Stimulated activated naive B cell treated with anti-CD40 and anti-IgM and Interleukin-4, amounts not matched to agents 10 μg/mL and 1 μg/mL and 100 μg/mL, for 72 hours (primary cell): ENCODE results near the gene OPA3.
A peak's percentile ranks its signal among the peaks of the same experiment; 100 is the strongest.
"Not testable (repeated sequence)": the region's sequence is repeated elsewhere in the genome, so short reads cannot be mapped to it uniquely, and the experiment has no call there.

Experiments used
- ATAC-seq, 2 donors: fragments of 150-1000 bp; cut with Tn5 transposase; replicated peaks; 2 replicates each; pipeline ENCODE4 v1.10.0; 2021; ENCODE audit warnings: moderate library complexity in 1 of 2
- DNase-seq: peaks from one replicate; pipeline ENCODE4 v3.0.0; 2021
- H3K27ac Mint-ChIP-seq: one replicate; pipeline ENCODE4 v1.8.0; 2022; ENCODE audit warnings: mild to moderate bottlenecking, mixed read lengths
- H3K27me3 Mint-ChIP-seq, 2 donors: one replicate each; pipeline ENCODE4 v1.8.0; 2022; ENCODE audit warnings: mixed read lengths in 2 of 2
- H3K36me3 Mint-ChIP-seq, 2 donors: one replicate each; pipeline ENCODE4 v1.8.0; 2022; ENCODE audit warnings: mixed read lengths in 2 of 2, mild to moderate bottlenecking in 1 of 2
- H3K4me1 Mint-ChIP-seq, 2 donors: one replicate each; pipeline ENCODE4 v1.8.0; 2022; ENCODE audit warnings: mixed read lengths in 2 of 2, mild to moderate bottlenecking in 1 of 2
- H3K4me3 Mint-ChIP-seq, 2 donors: one replicate each; pipeline ENCODE4 v1.8.0; 2022; ENCODE audit warnings: mild to moderate bottlenecking in 2 of 2, mixed read lengths in 2 of 2, moderate library complexity in 1 of 2
- H3K9me3 Mint-ChIP-seq, 2 donors: one replicate each; pipeline ENCODE4 v1.8.0; 2022; ENCODE audit warnings: mixed read lengths in 2 of 2, mild to moderate bottlenecking in 1 of 2

Gene OPA3

DNA sequence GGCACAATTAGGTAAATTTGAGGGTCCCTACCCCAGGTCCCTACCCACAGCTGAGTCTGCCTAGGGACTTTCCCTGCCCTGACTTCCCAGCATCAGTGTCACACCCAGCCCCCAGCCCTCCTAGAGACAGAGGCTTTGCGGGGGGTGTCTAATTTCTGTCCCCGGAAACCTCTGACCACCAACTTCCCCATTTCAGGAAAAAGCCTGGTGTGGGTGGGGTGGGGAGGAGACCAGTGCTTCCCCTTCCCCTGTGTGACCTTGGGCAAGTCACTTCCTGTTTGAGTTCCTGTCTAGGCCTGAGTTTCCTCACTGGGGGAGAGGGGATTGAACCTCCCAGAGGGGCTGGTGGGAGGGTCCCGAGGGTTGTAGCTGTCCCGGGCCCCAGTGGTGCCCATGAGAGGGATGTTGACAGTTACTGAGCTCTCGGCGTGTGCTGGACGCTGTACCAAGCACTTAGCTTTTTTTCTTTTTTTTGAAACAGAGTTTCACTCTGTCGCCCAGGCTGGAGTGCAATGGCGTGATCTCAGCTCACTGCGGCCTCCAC is 69.4 kb downstream of the OPA3 start:
- Mint-ChIP-seq H3K27me3 (no peaks in the 10 kb centered on the region), H3K4me1 (peaks cover 53 to 72% of the 10 kb centered on the region in 2 donors), H3K36me3 (peaks cover 47 to 67% of the 10 kb centered on the region in 2 donors), H3K9me3 (no peaks in the 10 kb centered on the region), H3K4me3 (peak overlapping the region; percentile 71 to 74), H3K27ac (peak overlapping the region; percentile 98)
- peak; percentile 78 for DNase-seq
- peak; percentile 80 to 85 for ATAC-seq

DNA sequence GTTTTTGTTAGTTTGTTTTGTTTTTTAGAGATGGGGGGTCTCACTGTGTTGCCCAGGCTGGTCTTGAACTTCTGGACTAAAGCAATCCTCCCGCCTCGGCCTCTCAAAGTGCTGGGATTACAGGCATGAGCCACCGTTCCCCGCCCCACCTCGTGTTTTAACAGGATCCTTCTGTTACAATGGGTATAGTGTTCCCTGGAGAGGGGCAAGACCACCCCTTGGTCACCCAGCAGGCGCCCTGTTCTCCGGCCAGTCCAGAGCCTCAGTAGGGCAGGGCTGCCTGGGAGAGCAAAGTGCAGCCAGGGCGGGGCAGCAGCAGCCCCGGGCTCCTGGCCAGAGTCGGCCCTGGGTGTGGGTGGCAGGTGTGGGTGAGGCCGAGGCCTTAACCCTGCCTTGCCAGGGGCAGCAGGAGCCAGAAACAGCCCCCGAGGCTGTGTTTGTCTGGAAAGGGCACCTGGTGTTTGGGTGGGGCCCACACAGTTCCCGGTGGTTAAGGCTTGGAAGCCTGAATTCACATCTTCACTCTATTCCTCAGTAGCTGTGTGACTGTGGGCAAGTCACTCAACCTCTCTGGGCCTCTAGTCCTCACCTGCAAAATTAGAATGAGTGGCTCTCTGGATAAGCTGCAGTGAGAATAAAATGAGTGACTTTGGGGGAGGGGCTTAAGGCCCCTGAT is 70.1 kb downstream of the OPA3 start:
- DNase-seq (no peak), ATAC-seq (peak; percentile 4 to 10)
- Mint-ChIP-seq H3K27me3 (no peaks in the 10 kb centered on the region), H3K36me3 (peaks cover 47 to 69% of the 10 kb centered on the region in 2 donors), H3K4me1 (peaks cover 57 to 78% of the 10 kb centered on the region in 2 donors), H3K4me3 (peak overlapping the region; percentile 71 to 74), H3K9me3 (no peaks in the 10 kb centered on the region), H3K27ac (peak overlapping the region; percentile 98)

DNA sequence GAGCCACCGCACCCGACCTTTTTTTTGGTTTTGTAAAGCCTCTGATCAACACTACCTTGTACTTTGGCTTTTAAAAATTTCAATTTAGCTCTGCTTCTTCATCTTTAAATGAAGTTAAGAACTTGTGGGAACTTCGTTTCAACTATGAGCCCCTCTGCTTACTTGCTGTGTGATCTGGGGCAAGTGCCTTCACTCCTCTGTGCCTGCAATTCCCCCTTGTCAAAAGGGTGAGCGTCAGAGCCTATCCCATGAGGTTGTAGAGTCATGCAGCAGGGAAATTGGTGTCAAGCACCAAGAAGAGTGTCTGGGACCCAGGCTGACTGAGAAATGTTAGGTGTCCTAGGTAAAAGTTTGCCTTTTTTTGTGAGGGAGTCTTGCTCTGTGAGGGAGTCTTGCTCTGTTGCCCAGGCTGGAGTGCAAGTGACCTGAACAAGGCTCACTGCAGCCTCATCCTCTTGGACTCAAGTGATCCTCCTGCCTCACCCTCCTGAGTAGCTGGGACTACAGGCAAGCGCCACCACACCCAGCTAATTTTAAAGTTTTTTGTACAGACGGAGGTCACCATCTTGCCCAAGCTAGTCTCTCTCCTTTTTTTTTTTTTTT is 71.6 kb downstream of the OPA3 start:
- Mint-ChIP-seq H3K4me3 (peak overlapping the region in 1 of 2 donors; percentile 39), H3K4me1 (peaks cover 60 to 80% of the 10 kb centered on the region in 2 donors), H3K9me3 (no peaks in the 10 kb centered on the region), H3K27me3 (no peaks in the 10 kb centered on the region), H3K36me3 (peaks cover 48 to 70% of the 10 kb centered on the region in 2 donors), H3K27ac (peak overlapping the region; percentile 98)
- no peak for ATAC-seq
- no peak for DNase-seq

DNA sequence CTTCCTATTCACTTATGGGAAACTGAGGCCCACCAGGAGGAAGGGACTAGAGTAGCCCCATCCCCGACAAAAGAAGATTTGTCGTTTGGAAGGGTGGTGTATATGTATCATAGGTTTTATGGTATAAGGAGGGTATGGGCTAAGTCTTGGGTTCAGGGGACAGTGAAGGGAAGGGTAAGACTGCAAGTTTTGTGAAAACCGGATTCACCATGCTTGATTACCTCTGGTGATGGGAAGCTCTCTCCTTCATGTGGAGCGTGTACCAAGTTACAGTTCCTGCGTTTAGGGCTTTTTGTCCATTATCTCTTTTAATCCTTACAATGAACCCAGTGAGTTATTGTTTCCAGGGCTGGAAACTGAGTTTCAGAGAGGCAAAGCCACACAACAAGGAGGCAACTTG is 73.5 kb downstream of the OPA3 start:
- H3K4me1 Mint-ChIP-seq: peaks cover 49 to 70% of the 10 kb centered on the region in 2 donors
- no peak for ATAC-seq
- peak overlapping the region; percentile 20 for H3K27ac Mint-ChIP-seq
- H3K4me3 Mint-ChIP-seq: peak overlapping the region; percentile 25 to 83
- no peak for DNase-seq
- H3K27me3 Mint-ChIP-seq: no peaks in the 10 kb centered on the region
- no peaks in the 10 kb centered on the region for H3K9me3 Mint-ChIP-seq
- peaks cover 34 to 57% of the 10 kb centered on the region in 2 donors for H3K36me3 Mint-ChIP-seq

DNA sequence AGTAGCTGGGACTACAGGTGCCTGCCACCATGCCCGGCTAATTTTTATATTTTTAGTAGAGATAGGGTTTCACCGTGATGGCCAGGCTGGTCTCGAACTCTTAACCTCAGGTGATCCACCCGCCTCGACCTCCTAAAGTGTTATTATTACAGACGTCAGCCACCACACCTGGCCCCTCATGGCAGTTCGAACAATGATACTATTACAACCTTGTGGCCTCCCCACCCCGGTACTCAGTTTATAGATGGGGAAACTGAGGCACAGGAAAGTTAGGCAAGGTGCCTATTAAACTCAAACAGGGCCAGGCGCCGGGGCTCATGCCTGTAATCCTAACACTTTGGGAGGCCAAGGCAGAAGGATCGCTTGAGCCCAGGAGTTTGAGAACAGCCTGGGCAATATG is 74.2 kb downstream of the OPA3 start:
- H3K9me3 Mint-ChIP-seq, DNase-seq, ATAC-seq, H3K27me3 Mint-ChIP-seq: not testable (repeated sequence)
- H3K36me3 Mint-ChIP-seq: peaks cover 28 to 50% of the 10 kb centered on the region in 2 donors
- peak overlapping the region; percentile 83 to 97 for H3K4me3 Mint-ChIP-seq
- H3K27ac Mint-ChIP-seq: peak overlapping the region; percentile 56
- H3K4me1 Mint-ChIP-seq: peaks cover 44 to 70% of the 10 kb centered on the region in 2 donors

DNA sequence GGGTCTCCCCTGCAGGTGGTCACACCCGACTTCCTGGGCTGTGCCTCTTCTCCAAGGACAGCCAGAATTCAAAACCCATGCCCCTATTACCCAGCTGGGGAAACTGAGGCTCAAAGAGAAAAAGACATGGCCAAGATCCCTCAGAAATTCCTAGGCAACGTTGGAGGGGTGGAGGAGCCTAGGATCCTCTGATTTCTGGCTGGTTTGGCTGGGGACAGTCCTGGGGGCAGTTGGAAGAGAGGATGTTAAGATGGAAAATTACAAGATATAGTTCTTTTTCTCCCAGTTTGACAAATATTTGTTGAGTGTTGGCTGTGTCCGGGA is 74.9 kb downstream of the OPA3 start:
- DNase-seq: no peak
- Mint-ChIP-seq H3K36me3 (peaks cover 26 to 44% of the 10 kb centered on the region in 2 donors), H3K9me3 (no peaks in the 10 kb centered on the region), H3K4me1 (peaks cover 41 to 69% of the 10 kb centered on the region in 2 donors), H3K4me3 (peak overlapping the region; percentile 83 to 97), H3K27ac (peak overlapping the region; percentile 95), H3K27me3 (no peaks in the 10 kb centered on the region)
- no peak for ATAC-seq

DNA sequence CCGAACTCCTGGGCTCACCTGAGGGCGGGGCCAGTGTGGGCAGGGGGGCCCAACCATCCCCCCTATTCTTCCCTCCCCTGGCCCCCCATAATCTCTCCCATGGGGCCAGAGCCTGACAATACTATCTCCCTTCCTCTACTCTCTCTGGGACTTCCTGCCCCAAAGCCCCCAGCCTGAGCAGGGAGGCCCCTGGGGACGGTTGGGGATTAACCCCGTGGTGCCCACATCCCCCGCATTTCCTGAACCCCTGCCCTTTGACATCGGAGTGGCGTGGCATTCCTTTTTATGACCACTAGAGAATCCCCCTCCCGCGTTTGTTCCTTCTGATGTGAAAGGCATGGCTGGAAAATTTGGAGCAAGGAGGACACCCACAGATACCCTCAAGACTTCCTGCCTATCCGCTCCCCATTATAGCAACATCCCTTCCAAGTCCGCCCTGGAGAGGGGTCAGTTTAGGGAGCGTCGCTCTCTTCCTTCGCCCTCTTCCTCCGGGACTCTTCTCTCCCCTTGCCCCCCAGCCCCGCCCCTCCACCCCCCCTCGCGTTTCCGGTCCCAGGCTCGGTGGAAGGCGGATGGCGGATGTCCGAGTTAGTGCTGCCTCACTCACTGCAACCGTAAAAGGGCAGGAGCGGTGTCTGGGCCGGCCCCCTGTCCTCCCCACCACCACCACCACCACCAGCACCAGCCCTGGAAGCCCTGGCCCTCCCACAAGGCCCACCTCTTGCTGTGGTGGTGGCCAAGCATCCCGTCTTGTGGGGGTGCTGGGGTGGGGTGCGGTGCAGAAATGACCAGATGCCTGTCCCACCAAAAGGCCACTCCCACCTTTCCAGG is 75.5 kb downstream of the OPA3 start:
- ATAC-seq (peak; percentile 39 to 49), DNase-seq (peak; percentile 84)

DNA sequence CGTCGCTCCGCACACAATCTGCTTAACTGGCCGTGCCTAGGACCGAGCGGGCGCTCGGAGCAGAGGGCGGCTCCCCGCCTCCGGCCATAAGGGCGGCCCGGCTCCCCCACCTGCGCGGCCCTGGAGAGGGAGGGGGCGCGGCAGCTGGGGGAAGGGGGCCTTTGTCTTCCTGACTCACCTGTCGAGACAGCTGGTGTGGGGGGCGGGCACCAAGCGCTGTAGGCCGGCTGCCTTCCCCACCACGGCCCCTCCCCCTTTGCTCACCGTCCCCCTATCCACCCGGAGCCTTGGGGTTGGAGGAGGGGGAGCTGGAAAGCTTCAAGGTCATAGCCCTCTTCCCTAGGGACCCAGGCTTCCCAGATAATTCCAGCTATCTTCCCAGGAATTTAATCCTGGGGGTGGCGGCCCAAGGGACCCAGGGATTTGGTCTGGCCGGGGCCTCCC is 76.2 kb downstream of the OPA3 start:
- Mint-ChIP-seq H3K4me1 (peaks cover 36 to 57% of the 10 kb centered on the region in 2 donors), H3K36me3 (peaks cover 21 to 36% of the 10 kb centered on the region in 2 donors), H3K4me3 (peak overlapping the region; percentile 83 to 97), H3K27ac (peak overlapping the region; percentile 95), H3K27me3 (no peaks in the 10 kb centered on the region), H3K9me3 (no peaks in the 10 kb centered on the region)
- ATAC-seq (peak; percentile 12 to 18), DNase-seq (peak; percentile 58)

More for the DNA sequence above, 75.5 kb downstream of the OPA3 start:
- Mint-ChIP-seq H3K27me3 (no peaks in the 10 kb centered on the region), H3K36me3 (peaks cover 25 to 41% of the 10 kb centered on the region in 2 donors), H3K27ac (peak overlapping the region; percentile 95), H3K4me1 (peaks cover 39 to 64% of the 10 kb centered on the region in 2 donors), H3K4me3 (peak overlapping the region; percentile 83 to 97), H3K9me3 (no peaks in the 10 kb centered on the region)

DNA sequence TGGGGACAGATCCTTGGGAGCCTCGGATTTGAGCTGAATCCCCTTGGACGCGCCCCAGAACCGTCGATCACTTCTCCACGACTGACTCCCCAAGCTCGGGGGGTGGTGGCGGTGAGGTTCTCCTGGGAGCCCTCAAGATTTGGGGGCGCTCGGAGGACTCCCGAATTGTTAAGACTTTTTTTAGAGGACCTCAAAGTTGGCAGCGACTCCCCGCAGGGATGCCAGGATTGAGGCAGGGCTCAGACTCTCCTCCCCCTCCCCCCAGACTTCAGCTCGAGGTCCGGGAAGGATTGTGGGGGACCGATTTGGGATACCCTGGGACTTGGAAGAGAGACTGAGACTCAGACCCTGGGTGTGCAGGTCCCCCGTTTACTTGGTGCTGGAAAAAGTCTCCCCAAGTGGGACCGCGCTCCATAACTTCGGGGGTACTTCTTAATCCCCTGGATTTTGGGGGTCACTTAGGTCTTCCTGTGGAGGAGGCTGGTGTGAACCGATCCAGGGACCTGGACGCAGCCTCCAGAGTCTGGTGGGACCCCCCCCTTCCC is 76.7 kb downstream of the OPA3 start:
- Mint-ChIP-seq H3K4me3 (peak overlapping the region; percentile 83 to 97), H3K9me3 (no peaks in the 10 kb centered on the region), H3K27ac (peak overlapping the region; percentile 95), H3K27me3 (no peaks in the 10 kb centered on the region), H3K4me1 (peaks cover 36 to 52% of the 10 kb centered on the region in 2 donors), H3K36me3 (peaks cover 21 to 33% of the 10 kb centered on the region in 2 donors)
- DNase-seq: no peak
- ATAC-seq: no peak

DNA sequence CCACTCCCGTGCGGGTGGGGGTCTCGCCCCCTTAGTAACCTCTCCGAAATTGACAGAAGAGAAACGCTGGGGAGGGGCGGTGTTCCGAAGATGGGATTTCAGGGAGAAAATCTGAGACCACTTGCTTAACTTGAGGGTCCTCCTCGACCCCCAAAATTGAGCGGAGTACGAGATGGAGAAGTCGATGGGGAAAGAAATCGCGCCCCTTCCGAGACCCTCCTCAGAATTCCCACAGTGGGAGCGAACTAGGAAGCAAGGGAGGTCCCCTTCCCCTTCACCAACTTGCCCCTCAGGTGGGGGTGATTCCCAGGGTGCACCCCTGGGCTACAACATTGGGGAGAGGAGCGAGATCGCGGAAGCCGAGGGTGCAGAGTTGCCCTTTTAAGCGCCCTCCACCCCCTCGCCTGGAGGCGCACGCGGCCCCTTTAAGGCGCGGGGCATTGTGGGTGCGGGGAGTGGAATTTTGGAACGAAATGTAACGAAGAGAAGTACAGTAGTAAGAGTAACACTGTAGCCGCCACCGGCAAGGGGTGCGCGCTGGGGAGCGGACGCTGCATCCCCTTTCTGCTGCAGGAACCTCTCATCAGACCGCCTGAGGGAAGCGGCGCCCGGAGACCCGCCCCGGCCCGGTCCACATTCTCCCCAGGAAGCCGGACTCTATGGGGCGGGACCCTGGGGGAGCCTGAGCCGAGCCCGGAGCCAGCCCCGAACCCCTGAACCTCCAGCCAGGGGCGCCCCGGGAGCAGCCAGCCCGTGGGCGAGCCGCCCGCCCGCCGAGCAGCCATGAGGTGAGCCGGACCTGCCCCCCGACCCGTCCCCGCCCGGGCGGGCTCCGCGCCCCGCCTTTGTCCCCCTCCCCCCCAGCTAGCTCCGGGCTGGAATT is 77.4 kb downstream of the OPA3 start, which contains the start of gene VASP:
Gene VASP (plus strand): TSS at position 491 of the 883 bp plus-strand sequence. CDS start 293 bp downstream, at position 784.
- ATAC-seq: peak; percentile 67 to 73
- no peaks in the 10 kb centered on the region for H3K27me3 Mint-ChIP-seq
- peaks cover 19 to 30% of the 10 kb centered on the region in 2 donors for H3K36me3 Mint-ChIP-seq
- no peaks in the 10 kb centered on the region for H3K9me3 Mint-ChIP-seq
- peak; percentile 90 for DNase-seq
- peak within 1 kb of the TSS; percentile 97 for H3K27ac Mint-ChIP-seq
- H3K4me3 Mint-ChIP-seq: peak within 1 kb of the TSS; percentile 83 to 97
- peaks cover 35 to 48% of the 10 kb centered on the region in 2 donors for H3K4me1 Mint-ChIP-seq

DNA sequence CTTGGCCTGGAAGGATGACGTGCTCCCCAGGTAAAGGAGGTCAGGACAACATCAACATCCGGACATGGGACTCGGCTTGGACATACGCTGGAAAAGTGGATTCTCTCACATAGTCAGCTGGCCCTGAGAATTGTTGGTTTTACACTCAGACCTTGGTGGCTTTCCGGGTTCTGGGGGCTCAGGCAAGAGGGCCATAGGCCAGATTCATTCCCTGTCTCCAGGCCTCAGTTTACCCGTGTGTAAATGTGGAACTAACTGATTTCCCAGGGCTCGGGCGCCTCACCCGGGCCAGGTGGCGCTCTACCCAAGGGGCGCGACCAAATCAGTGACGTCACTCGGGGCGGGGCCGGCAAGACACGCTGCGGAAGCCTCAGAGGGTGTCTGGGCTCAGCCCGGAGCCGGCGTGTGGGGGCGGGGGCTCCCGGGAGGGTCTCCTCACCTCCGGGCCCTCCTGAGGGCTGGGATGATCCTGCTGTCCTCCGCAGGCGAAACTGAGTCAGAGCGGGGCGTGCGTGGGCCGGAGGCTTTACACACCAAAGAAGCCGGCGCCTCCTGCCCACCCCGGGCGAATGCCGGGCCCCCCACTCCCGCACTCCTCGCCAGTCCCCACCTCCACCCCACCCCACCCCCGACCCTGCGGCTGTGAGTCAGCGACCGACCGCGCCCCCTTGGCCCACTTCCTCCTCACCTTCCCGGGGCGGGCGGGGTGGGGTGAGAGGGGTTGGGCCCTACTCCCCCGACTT is 78.2 kb downstream of the OPA3 start:
- no peaks in the 10 kb centered on the region for H3K9me3 Mint-ChIP-seq
- H3K4me1 Mint-ChIP-seq: peaks cover 39 to 48% of the 10 kb centered on the region in 2 donors
- no peaks in the 10 kb centered on the region for H3K27me3 Mint-ChIP-seq
- H3K4me3 Mint-ChIP-seq: peak overlapping the region; percentile 83 to 95
- ATAC-seq (peak; percentile 70 to 77), DNase-seq (peak; percentile 93)
- peaks cover 19 to 33% of the 10 kb centered on the region in 2 donors for H3K36me3 Mint-ChIP-seq
- H3K27ac Mint-ChIP-seq: peak overlapping the region; percentile 97

DNA sequence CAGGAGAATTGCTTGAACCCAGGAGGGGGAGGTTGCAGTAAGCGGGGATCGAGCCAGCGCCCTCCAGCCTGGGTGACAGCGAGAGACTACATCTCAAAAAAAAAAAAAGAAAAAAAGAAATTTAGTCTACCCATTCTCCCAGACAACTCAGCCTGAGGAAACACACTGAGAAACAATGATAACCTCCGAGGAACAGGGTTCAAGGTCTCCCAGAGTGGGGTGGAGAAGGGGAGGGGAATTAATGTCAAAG is 78.7 kb downstream of the OPA3 start:
- DNase-seq (no peak), ATAC-seq (no peak)
- H3K36me3 Mint-ChIP-seq: peaks cover 20 to 33% of the 10 kb centered on the region in 2 donors
- H3K4me1 Mint-ChIP-seq: peaks cover 37 to 48% of the 10 kb centered on the region in 2 donors
- peak overlapping the region; percentile 83 to 95 for H3K4me3 Mint-ChIP-seq
- H3K27me3 Mint-ChIP-seq: no peaks in the 10 kb centered on the region
- H3K9me3 Mint-ChIP-seq: no peaks in the 10 kb centered on the region
- peak overlapping the region; percentile 88 for H3K27ac Mint-ChIP-seq
